GM18507 (cell line): ENCODE measurements around the gene C1QTNF12.

ENCODE experiments used
- DNase-seq: peaks from one replicate; pipeline ENCODE4 v3.0.0; 2011; ENCODE audit warnings: low read depth; ENCODE audit not compliant: insufficient read length; ENCODE audit errors: extremely low spot score
- FAIRE-seq: peaks from 2 replicates; lab custom pipeline; 2011; peaks lifted over from hg19 to GRCh38; lab: Jason Lieb, UNC

C1QTNF12 gene

DNA sequence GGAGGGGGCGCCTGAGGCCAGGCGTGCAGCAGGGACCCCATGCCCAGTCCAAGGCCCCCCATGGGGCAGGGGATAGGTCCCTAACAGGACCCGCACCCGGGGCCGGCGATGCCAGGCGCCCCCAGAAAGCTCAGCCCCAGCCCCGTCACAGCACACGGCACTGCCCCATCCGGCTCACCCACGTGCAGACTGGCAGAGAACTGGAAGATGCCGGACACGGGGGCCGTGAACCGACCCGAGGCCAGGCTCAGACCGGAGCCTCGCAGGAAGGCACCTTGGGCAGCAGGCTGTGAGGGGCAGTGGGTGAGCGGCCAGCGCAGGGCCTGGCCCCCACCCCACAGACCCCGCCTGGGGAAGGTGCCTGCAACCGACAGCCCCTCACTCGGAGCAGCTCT, 3.3 kb downstream of the C1QTNF12 start:
- DNase-seq (no peak), FAIRE-seq (no peak)

DNA sequence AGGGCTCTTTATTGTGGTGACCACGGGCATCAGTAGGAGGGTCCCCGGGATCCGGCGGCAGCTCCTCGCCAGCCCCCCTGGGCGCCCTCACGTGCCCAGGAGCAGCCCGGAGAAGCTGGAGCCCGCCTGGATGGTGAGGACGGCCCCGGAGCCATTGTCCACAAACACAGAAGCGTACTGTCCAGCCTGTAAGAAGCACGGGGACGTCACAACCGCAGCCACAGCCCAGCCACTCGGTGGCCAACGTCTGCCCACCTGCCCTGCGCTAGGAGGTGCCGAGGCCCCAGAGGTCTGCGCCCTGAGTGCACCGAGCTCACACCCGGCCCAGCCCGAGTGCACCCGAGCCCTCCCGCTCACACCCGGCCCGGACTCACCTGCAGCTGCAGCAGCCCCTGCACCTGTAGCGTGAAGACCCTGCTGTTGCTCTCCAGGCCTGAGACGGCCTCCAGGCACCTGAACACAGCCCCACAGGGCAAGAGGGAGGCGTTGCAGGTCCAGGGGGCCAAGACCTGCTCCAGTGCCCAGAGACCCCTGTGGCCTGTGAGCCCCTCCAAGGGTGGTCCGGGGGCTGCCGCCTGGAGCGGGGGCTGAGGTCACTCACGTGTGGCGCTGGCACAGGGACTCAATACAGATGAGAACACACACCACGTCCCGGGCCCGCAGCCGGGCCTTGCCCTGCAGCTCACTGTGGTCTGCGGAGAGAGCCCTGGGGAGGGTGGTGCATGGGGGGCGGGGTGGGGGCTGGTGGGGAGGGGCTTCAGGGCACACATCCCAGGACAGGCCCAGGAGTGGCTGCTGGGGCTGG, 3.9 kb downstream of the C1QTNF12 start:
- FAIRE-seq, result no peak

DNA sequence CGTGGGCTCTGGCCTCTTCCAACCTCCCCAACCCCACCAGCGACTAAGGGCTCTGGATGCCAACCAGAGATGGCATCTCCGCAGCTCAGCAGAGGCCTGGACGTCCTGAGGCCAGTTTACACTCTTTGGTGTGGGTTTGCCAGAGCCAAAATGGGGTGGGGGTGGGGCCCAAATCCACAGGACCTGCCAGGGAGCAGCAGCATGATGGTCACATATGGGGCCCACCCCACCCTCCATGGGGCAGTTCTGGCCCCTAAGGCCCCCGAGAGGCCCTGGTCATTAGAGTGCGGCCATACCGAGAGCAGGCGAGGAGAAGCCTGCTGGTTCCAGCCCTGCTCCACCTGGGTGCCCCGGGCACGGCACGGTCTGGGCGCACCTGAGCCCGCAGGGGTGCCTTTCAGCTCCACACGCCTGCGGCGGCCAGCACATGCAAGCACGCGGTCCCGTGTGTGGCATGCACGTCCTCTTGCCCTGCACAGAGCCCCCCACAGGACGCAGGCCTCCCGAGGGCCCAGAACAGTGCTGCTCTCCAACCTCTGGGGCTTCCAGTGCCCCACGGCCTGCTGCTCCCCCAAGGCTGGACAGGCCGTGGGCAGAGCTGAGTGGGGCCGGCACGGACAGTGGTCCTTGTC, 4.8 kb downstream of the C1QTNF12 start:
- FAIRE-seq (no peak), DNase-seq (no peak)

More for the DNA sequence above, 3.9 kb downstream of the C1QTNF12 start:
- no peak for DNase-seq

DNA sequence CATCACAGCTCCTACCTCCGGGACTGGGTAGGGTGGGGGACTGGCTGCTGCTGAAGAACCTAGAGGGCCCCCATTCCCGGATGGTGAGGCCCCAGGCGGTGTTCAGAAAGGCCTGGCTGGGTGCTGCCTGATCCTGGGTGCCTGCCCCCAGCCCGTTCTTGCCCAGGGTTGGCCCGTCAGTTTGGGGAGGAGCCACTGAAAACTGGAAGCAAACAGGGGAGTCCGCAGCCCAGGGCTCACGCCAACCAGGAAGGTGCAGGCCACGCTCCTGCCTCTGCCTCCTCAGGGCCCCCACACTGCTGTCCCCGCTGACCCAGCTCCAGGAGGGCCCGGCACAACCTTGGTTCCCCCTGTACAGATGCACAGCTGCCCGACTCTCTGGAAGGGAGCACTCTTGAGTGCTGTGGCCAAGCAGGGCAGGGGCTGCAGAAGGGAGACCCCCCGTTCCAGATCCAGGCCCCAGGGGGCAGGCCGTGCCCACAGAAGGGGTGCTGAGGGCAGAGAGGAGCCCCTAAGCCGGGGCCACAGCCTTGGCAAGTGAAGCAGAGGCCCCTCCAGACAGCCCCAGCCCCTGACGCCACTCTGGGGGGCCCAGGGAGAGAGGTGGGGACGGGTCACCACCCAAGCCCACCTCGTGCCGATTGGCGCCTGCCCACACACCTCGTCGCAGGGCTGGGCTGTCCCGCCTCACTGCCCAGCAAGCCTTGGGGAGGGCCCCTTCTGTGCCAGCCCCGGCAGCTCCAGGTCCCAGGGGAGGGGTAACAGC, 5.5 kb downstream of the C1QTNF12 start:
- DNase-seq (no peak), FAIRE-seq (no peak)

DNA sequence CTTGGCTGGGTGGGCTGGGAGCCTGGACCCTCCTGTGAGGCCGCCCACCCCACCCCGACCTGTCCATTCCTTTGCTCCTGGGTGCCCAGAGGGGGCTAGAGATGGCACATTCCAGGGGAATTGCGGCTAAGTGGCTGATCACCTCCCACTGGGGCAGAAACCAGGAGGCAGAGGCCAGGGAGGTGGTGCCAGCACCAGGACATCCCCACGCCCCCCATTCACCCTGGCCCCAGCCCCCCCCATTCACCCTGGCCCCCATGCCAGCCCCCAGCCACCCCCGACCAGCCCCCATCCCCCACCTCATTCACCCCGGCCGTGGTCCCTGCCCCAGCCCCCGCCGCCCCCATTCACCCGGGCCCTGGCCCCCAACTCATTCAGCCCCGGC, 6.2 kb downstream of the C1QTNF12 start:
- FAIRE-seq, result no peak

DNA sequence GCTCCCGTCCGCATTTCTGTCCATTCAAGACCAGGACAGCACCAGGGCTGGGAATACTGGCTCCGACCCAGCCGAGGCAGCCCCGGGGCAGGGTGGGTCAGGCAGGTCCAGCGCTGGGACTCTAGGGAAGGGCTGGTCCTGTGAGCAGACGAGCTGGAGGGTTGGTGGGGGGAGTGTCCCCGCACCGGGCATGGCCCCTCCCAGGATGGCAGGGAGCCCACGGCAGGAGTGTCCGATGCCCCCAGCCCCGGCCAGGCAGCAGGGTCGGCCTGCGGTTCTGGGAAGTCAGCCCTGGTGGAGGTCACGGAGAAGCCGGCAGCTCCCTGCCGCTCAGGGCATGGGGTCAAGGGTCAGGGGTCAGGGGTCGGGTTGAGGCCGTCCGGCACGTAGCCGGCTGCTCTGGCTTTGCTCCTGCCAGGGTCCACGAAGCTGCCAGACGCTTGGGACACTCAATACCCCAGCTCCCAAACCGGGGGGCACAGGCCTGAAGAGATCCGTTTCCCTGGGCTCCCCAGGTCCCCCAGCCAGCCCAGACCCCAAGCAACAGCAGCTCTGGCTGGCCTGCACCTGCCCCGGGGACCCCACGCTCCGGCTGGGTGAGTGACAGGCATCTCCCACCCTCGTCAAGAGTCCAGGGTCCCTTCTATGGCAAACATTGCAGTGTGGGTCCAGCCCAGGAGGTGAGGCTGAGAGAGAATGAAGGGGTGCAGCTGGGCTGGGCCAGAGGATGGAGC, 6.7 kb downstream of the C1QTNF12 start:
- FAIRE-seq (no peak), DNase-seq (no peak)

More for the DNA sequence above, 6.2 kb downstream of the C1QTNF12 start:
- no peak for DNase-seq

DNA sequence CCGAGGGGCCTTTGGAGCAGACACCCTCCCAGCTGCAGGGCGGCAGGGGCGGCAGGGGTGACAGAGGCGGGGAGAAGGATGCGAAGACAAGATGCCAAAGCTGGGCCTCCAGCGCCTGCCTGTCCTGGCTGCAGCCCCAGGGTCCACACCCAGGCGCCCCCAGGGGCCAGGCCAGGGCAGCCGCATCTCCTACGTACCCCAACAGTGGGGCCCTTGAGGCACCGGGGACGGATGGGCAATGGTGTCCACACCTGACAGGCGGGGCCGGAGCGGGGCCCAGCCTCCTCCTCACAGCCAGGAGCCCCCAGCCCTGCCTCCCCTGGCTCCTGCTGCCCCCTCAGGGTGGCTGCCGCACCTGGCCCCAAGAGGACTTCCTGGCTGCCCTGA, 7.3 kb downstream of the C1QTNF12 start:
- DNase-seq, result no peak
- no peak for FAIRE-seq

DNA sequence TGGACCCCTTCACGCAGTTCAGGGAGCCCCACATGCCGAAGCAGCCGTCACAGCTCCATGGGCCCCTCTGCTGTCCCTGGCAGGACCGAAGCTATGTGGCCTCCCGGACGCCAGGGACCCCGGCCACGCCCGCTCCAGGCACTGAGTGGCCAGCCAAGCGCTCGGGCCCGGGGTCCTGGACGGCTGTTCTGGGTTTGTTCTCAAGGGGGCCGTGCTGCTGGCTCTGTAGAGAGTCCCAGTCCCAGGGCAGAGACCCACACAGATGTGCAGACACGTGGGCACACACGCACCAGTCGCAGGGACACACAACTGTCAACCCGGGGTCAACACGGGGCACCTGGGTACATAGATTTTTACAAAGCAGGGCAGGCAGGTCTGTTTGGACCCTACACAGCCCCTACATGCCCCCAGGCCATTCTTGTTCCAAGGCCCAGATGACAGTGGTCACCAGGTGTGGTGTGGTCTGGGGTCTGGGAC, 7.8 kb downstream of the C1QTNF12 start:
- FAIRE-seq (no peak), DNase-seq (no peak)

DNA sequence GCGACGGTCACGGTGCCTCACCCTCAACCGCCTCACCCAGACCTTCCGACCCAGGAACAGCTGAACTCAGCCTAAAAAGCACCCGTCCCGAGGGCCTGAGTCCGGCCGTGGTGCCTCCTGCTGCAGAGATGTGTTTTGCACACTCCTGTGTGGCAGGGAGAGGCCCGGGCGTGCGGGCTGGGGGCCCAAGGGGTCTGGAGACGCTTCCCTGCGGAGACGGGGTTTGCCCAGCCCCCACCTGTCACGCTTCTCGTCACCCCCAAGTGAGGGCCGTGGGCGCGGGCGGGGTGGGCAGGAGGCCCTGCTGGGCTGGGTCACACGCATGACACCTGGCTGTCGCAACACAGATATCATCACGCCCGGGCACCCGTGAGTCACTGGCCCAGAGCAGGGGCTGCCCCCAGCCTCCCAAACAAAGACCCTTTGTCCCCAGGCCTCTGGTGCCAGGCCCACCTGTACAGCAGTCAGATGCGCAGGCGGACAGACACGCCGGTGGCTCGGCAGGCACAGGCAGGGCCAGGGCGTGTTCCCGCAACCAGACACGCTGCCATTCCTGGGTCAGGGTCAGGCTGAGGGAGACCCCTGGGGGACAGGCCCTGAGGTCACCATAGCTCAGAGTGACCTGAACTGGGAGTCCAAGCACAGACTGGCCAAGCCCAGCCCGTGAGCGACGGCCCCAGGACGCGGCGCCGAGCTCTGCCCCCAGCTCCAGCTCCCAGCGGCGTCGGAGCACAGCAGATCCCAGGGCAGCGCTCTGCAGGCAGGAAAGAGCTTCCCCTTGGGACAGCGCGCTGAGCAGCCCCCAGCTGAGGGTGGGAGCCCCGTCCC, 8.4 kb downstream of the C1QTNF12 start:
- DNase-seq (no peak), FAIRE-seq (no peak)

DNA sequence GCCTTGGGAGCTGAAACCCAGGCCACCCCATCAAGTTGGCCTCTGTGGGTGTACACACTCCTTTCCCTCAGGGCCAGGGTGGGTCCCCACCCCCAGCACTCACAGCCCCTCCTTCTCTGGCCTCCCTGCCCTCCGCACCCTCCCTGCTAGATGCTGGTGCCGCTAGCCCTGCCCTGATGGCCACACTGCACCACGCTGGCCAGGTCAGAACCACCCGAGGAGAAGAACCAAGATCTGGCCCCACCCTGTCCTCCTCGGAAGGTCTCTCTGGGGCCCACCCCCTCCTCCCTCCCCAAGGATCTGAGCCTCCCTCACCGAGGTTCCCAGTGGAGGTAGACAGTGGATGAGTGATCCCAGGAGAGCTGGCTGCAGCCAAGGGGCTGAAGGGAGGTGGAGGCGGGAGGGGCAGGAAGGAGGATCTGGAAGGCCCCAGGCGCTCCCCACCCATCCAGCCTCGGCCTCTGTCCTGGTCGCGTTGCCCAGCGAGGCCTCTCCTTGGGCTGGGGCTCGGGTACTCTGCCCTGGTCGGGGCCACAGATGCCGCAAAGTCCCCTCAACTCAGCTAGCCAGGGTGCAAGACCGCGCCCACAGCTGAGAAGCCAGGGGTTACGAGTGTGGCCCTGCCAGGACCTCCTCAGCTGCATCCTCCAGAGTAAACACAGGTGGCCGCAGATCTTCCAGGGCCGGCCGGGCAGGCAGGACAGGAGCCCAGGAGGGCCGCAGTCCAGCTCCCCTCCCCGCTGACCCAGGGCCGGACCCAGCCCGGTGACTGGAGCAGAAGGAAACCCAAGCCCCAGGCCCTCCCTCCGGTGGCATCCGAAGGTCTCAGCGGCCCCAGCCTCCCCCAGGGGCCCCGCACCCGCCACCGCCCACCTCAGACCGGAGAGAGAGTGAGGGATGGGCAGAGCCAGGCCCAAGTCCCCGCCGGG, 9.3 kb downstream of the C1QTNF12 start:
- DNase-seq, result no peak
- no peak for FAIRE-seq

DNA sequence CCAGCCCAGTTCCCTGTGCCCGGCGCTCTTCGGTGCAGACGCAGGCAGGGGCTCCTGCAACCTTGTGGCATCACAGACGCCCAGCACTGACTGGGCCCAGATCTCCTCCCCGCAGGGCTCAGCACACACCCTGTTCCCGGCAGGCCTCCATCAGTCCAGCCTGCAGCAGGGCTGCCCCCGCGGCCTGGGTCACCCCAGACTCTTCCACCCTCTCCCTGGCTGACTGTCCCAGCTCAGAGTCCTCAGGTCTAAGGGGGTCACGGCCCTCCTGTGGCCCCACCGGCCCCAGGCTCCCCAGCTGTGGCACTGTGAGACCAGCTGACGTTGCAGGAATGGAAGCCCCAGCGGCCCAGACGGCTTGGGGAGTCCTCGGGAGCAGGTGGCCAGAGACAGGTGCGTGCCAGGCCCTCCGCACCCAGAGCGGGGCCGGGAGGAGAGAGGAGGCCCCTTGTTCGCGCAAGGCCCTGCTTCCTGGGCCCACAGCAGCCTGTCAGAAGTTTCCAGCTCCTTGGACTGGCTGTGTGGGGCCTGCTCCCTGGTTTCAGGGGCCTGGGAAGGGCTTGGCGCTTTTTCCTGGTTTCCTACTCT, 10.3 kb downstream of the C1QTNF12 start:
- DNase-seq, result no peak
- no peak for FAIRE-seq

DNA sequence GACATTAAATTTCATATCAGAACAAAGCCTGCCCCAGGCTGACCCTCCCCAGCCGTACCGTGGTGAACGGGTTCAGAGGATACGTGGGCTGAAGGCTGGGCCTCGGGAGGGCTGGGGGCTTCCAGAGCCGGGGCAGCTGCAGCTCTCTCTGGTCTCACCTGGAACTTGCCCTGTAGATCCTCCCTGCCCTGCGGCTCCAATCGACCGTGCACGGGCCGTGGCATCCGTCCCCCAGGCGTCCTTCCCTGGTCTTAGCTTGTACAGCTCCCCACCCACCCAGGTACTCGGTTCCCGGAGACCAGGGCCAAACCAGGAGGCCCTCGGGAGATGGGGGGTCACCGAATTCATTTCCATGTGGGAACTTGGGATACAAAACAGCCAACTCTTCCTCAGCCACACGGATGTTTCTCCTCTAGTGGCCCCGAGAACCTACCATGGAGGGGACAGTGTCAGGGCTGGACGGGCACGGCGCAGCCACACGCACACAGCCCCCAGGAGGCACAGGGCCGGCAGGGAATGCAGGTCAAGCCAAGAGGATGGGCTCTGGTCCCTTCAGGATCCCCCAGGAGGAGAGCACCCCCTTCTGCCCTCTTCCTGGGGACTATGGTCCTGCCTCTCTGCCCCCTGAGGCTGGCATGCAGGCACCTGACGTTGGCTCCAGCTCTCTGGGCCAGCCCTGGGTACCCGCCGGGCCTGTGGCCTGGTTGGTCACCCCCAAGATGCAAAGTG, 11.3 kb downstream of the C1QTNF12 start:
- FAIRE-seq, result no peak

DNA sequence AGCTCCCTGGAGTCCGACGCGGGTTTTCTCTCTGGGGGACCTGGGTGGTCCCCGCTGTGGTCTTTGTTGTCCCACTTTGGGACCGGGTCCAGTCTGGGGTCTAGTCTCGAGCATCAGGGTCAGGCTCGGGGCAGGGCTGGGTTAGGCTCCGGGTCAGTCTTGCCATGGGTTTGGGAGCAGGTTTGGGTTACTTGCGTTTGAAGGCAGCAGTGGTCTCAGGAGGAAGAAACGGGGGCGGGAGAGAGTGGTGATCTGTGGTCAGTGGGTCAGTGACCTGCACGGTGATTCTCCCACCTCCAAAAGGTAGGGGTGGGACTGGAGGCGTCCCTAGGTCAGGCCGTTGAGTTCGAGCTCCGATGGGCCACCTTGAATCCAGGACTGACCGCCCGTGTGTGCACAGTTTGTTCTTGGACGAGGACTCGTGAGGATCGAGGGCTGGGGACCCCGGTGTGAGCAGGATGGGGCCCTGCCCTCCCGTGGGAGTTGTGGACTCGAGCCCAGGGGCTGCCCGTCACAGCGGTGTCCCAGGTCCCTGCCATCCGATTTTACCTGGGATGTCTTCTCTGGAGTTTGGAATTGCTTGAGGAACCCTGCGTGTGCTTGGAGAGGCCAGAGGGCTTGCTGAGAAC, 12.2 kb downstream of the C1QTNF12 start:
- FAIRE-seq (no peak), DNase-seq (no peak)

More for the DNA sequence above, 11.3 kb downstream of the C1QTNF12 start:
- DNase-seq, result no peak

DNA sequence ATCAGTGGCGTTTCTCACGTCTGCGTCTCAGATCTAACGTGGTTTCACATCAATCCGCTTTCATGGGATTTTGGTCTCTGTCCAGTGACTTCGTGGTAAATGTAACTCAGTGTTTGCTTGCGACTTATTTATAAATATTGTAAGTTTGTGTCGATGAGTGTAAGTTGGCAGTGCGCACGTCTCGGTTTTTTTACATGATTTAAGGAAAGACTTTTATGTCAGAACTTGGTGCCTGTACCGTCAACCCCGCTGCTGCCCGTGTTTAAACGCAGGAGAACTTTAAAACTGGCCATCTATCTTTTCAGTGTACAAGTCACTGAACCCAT, 13.0 kb downstream of the C1QTNF12 start:
- no peak for DNase-seq
- no peak for FAIRE-seq

DNA sequence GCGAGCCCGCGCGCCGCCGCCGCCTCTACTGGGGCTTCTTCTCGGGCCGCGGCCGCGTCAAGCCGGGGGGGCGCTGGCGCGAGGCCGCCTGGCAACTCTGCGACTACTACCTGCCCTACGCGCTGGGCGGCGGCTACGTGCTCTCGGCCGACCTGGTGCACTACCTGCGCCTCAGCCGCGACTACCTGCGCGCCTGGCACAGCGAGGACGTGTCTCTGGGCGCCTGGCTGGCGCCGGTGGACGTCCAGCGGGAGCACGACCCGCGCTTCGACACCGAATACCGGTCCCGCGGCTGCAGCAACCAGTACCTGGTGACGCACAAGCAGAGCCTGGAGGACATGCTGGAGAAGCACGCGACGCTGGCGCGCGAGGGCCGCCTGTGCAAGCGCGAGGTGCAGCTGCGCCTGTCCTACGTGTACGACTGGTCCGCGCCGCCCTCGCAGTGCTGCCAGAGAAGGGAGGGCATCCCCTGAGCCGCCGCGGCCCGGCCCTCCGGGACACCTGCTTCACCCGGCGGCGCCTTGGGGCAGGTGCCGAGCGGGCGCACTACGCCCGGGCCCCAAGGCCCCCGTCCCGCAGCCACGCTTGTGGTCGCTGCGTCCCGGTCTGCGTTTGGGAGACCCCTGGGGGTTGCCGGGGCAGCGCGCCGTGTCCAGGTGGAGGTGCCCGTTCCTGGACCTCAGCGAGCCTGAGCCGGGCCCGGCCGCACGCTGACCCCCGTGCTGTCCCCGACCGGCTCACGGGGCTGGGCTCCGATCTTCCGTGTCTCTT, 13.5 kb downstream of the C1QTNF12 start:
- DNase-seq (no peak), FAIRE-seq (no peak)

DNA sequence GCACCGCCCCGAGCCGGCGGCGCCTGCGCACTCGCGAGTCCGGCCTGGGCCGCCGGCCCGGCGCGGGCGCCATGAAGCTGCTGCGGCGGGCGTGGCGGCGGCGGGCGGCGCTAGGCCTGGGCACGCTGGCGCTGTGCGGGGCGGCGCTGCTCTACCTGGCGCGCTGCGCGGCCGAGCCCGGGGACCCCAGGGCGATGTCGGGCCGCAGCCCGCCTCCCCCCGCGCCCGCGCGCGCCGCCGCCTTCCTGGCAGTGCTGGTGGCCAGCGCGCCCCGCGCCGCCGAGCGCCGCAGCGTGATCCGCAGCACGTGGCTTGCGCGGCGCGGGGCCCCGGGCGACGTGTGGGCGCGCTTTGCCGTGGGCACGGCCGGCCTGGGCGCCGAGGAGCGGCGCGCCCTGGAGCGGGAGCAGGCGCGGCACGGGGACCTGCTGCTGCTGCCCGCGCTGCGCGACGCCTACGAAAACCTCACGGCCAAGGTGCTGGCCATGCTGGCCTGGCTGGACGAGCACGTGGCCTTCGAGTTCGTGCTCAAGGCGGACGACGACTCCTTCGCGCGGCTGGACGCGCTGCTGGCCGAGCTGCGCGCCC, 14.2 kb downstream of the C1QTNF12 start, which contains the start of gene B3GALT6:
B3GALT6 (plus strand) TSS at position 30 of the 588 bp plus-strand sequence; CDS start at position 72, 42 bp downstream.
- FAIRE-seq (no peak), DNase-seq (no peak)
